GM18498 (cell line): ENCODE results near the gene GGA3.
"Not testable (repeated sequence)": the region's sequence is repeated elsewhere in the genome, so short reads cannot be mapped to it uniquely, and the experiment has no call there.

ENCODE experiments used
- ATAC-seq: cut with Tn5 transposase; IDR thresholded peaks from one replicate; pipeline ENCODE4 v1.9.1; 2021; ENCODE audit warnings: mild to moderate bottlenecking, moderate library complexity; ENCODE audit not compliant: unreplicated experiment

The GGA3 gene

DNA sequence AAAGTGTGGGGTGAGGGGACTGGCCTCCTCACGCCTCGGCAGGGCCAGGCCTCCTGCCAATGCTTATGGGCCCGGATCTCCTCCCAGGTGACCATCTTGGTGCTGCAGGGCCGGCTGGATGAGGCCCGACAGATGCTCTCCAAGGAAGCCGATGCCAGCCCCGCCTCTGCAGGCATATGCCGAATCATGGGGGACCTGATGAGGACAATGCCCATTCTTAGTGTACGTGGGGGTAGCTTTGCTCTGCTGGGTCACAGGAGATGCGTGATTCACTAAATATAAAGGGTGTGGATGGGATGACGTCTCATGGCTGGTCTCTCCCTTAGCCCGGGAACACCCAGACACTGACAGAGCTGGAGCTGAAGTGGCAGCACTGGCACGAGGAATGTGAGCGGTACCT lies 36.4 kb downstream of the GGA3 start:
- ATAC-seq = no peak

DNA sequence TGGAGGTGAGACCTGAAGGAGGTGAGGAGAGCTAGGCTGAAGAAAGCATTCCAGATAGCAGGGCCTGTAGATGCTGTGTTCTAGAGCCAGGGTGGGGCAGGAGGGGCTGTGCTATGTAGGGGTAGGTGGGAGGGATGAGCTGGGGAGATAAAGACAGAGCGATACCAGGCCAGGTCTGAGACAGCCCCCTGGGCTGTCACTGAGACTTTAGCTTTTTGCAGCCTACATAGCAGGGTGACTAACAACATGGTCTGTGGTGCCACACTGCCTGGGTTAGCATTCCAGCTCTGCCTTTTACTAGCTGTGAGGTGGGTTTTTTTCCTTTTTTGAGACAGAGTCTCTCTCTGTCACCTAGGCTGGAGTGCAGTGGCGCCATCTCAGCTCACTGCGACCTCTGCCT lies 41.6 kb downstream of the GGA3 start:
- ATAC-seq = no peak

DNA sequence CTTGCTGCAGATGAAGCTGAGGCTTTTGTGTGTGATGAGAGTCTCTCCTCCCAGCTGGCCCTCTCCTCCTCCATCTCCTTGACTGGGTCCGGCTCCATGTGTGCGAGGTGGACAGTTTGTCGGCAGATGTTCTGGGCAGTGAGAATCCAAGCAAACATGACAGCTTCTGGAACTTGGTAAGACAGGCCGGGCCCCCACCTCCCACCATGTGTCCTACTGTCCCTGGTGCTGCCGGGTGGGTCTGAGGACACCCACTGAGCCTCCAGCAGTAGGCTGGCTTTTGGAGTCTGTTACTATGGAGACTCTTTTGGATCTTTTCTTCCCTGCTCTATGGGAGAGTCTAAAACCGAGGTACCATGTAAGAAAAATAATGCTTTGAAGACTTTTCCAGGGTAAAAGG lies 43.3 kb downstream of the GGA3 start:
- no peak for ATAC-seq

GRCh38 chr17:75209061-75209460 lies 52.3 kb downstream of the GGA3 start:
- ATAC-seq = no peak

GRCh38 chr17:75208161-75208560 lies 53.2 kb downstream of the GGA3 start:
- no peak for ATAC-seq

DNA sequence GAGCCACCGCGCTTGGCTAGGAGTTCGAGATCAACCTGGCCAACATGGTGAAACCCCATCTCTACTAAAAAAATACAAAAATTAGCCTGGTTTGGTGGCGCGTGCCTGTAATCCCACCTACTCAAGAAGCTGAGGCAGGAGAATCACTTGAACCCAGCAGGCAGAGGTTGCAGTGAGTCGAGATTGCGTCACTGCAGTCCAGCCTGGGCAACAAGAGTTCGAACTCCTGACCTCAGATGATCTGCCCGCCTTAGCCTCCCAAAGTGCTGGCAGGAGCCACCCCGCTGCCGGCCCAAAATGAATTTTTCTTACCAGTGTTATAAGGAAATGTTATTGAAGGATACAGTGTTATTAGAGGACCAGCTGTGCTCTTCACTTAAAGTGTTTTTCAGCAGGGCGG lies 53.6 kb downstream of the GGA3 start:
- no peak for ATAC-seq

- ATAC-seq = not testable (repeated sequence)
These were observed 54.4 kb downstream of the GGA3 start for GRCh38 chr17:75207050-75207407.

DNA sequence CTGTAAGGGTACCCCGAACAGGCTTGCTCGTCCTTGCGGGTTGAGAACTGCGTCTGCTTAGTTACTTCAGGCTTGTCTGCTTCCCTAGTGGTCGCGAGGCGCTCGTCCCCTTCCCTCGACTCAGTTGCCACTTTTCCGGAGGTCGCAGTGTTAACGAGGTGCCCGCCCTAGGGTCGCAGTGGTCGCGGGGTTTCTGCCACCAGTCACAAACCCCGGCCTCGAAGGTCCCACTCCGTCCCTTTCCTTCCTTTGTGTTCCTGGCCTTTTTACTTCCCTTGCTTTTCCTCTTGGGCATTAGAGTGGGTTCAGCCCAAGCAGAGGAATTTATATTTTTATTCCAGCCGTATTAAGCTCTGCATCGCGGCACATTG lies 55.6 kb downstream of the GGA3 start:
- no peak for ATAC-seq

DNA sequence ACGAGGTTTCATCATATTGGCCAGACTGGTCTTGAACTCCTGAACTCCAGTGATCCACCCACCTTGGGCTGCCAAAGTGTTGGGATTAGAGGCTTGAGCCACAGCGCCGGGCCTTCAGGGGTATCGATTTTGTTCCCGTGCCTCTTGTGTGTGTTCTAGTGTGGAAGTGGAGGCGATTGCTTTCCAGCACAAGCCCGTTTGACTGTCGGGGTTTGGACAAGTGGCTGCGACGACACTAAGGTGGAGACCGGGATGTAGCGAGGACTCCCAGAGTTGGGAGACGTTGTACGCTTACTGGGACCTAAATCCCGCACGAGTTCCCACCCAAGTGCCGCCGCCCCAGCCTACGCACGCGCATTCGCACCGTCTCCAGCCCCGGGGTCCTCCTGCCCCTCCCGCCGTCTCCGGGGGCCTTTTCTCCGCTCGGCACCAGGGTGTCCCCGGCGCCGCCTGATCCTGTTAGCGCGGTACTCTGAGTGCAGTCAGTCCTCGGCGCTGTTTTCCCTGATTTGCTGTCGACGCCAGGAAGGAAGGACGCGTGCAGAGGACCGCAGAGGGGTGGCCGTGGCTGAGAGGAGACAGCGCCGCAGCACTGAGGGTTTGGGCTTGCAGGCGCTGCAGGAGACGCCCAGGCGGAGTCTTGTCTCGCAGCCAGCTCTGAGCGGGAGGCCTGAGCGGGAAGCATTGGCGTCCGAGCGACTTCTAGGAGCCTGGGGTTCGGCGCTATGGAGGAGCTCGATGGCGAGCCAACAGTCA lies 56.2 kb downstream of the GGA3 start, which contains the start of gene NUP85:
Gene NUP85 (plus strand): TSS at position 643 of the 756 bp plus-strand sequence. CDS start 83 bp downstream, at position 726.
- peak; percentile 78 for ATAC-seq

GRCh38 chr17:75199886-75200618 lies 61.4 kb downstream of the GGA3 start:
- no peak for ATAC-seq

DNA sequence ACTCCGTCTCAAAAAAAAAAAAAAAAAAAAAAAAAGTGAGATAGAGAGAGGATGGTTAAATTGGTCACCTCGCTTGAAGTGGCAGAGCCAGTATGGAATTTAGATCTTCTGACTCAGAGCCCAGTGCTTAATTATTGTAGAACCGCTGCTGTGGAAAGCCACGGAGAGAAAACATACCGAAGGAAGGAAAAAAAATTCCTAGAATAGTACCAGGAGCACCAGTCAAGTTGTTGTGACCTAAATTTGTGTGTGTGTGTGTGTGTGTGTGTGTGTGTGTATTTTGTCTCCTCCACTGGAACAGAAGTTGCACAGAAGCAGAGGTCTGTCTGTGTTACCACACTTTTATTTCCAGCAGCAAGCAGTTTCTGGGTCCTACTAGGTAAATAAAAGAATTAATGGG lies 66.5 kb downstream of the GGA3 start:
- no peak for ATAC-seq

DNA sequence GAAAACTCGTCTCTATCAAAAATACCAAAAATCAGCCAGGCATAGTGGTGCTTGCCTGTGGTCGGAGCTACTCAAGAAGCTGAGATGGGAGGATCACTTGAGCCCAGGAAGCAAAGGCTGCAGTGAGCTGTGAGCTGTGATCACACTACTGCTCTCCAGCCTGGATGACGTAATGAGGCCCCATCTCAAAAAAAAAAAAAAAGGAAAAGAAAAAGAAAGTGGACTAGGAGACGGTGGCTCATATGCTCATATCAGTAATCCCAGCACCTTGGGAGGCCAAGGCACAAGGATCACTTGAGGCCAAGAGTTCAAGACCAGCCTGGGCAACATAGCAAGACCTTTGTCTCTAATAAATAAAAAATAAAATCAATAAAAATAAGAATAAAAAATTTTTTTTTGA lies 69.8 kb downstream of the GGA3 start:
- ATAC-seq = no peak

DNA sequence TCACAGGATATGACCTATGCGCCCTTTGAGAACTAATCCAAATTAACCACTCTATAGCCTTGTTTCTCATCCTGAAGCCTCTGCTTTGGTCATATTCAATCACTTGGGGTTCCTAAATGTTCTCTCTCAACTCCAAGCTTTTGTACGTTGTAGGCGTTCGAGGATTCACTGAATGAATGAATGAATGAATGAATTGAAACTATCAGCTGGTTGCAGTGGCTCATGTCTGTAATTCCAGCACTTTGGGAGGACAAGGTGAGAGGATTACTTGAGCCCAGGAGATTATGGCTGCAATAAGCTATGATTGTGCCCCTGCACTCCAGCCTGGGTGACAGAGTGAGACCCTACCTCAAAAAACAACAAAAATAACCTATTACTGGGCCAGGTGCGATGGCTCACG lies 72.8 kb downstream of the GGA3 start:
- ATAC-seq = no peak
